Stimulated activated CD4-positive, alpha-beta T cell treated with anti-CD3 and anti-CD28 coated beads, TNF-alpha, amount 100 ng/mL, for 1 hour (primary cell): ENCODE results near the gene AMBP.
A peak's percentile ranks its signal among the peaks of the same experiment; 100 is the strongest.

Experiments
- DNase-seq, 3 donors: peaks; one replicate each; pipeline ENCODE4 v3.0.0-alpha.2; 2020; ENCODE audit warnings: low read depth in 3 of 3, low spot score in 1 of 3

The AMBP gene

DNA sequence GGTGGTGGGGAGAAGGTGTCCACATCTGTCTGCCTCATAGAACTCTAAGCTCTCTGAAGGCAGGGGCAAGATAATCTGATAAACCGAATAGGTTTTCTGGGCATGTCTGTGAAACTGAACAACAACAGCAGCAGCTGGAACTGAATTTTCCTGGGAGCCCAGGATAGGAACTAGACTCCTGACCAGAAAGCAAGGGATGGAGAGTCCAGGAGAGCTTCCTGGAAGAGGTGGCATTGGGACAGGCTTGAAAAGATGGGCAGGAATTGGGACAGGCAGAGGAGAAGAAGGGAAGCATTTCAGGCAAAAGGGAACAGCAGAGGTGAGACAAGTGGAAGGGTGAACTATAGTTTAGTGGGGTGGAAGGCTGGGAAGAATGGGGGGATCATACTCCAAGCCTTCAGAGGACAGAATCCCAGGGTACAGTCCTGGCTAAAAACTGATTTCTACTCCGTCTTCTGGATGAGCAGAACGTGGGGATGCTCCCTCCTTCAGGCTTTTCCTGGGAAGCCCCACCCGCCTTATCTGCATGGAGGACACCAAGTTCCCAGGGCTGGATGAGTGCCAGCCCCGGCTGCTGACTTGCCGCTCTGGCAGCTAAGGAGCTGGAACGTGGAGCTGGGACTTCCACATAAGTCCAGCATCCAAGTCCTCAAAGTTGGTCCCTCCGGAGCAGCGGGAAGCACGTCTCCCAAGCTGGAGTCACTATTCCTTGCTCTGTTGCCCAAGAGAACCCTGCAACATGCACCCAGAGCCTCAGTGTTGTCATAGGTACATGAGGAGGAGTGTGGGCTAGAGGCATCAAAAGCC lies 34.9 kb upstream of the AMBP start:
- no peak for DNase-seq

DNA sequence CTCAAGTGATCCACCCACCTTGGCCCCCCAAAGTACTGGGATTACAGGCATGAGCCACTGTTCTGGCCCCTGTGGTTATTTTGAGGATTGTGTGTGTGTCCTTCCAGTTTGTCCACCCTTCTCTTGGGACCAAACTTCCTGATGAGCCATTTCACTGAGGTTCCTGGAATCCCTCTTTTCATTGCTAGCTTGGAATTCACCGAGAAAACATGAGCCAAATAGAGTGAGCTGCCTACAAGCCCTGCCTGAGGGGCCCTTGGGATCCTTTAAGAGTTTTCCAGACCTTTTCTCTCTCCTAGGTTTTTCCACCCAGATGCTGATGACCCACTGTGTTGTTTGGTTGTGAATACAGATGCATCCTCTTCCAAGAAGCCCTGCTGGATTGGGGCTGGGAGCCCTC lies 34.2 kb upstream of the AMBP start:
- DNase-seq: no peak

GRCh38 chr9:114110180-114110579 lies 32.1 kb upstream of the AMBP start:
- no peak for DNase-seq

DNA sequence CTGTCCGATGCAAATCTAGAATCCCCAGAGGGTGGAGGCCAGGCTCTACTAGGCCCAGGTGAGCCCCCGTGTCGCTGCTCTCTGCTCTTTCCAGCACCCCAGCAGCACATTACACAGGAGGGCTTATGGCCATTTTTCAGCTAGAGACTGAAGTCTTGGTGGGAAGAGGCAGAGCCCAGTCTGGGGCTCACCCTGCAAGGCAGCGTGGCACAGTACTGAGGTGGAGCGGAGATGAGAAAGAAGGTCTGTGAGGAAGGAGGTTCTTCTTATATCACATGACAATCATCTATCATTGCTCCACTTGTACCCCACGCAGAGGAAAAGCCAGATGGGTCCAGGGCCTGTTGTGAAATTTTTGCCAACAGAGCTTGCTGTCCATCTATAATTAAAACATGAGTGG lies 31.0 kb upstream of the AMBP start:
- DNase-seq: no peak

DNA sequence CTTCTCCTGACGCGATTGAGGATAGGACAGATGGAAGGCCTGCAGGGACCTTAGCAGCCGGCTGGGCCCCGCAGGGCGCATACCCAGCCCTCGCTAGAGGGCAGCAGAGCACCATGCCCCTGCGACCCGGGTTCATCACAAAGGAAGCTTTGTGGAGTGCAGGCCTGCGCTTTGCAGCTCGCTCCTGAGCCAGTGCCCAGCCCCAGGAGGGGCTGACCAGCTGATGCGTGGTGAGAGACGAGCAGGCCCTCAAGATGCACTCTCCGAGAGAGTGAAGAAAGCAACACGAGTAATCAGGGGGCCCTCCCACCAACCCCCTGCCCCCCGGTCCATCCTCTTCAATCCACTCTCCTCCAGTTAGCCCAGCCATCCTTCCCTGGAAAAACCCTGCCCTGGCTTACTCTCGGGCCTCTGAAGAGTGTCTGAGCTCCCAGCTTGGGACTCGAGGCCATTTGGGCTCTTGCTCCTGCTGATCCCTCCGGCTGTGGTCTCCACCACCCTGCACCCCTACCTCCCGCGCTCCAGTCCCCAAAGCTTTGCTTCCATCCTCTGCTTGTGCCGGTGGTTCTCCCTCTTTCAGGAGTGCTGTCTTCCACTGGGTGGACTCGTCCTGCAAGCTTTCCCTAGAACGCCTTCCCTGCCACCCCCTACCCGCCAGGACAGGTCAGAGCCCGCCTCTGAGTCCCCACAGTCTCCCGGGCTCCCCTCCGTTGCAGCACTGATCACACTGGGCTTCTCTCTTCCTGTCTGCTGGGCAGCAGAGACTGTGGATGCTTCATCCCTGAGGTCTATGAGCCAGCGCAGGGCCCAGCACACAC lies 30.1 kb upstream of the AMBP start:
- DNase-seq: peak in 2 of 3 donors; percentile 24 to 52

- DNase-seq: no peak
Observed at GRCh38 chr9:114107286-114108001, 29.3 kb upstream of the AMBP start.

- DNase-seq: no peak
Observed at GRCh38 chr9:114105236-114105635, 27.1 kb upstream of the AMBP start.

- DNase-seq: no peak
Observed at GRCh38 chr9:114102484-114102883, 24.4 kb upstream of the AMBP start.

GRCh38 chr9:114100536-114100935 lies 22.4 kb upstream of the AMBP start:
- no peak for DNase-seq

DNA sequence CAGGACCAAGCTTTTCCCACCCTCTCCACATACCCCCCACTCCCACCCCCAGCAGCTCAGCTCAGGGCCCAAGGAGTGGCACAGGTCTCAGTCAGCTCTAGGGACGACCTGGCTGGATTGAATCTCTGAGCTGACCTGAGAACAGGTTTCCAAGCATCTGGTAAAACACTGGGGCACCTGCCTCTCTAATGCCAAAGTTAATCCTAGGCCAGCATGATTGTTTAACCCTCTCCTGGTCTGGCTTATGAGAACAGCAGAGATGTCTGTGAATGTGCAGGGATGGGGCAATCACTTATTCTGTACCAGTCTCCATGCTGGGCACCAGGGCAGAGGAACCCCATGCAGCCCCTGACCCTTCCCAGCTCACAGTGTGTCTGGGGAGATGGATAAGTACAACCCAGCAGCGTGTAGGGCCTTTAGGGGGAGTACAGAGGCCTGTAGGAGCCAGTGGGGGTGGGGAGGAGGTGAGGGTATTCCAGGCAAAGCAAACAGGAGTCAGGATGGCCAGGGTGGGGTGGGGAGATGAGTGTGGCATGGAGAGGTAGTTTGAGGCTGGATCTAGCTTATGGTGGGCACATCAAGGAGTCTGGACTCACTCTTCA lies 21.7 kb upstream of the AMBP start:
- DNase-seq: no peak

- DNase-seq: no peak
Observed at GRCh38 chr9:114098936-114099668, 21.0 kb upstream of the AMBP start, which contains the start of gene KIF12. TSS of gene KIF12 (minus strand) at chr9:114099292. CDS start at chr9:114099276, 16 bp downstream.

DNA sequence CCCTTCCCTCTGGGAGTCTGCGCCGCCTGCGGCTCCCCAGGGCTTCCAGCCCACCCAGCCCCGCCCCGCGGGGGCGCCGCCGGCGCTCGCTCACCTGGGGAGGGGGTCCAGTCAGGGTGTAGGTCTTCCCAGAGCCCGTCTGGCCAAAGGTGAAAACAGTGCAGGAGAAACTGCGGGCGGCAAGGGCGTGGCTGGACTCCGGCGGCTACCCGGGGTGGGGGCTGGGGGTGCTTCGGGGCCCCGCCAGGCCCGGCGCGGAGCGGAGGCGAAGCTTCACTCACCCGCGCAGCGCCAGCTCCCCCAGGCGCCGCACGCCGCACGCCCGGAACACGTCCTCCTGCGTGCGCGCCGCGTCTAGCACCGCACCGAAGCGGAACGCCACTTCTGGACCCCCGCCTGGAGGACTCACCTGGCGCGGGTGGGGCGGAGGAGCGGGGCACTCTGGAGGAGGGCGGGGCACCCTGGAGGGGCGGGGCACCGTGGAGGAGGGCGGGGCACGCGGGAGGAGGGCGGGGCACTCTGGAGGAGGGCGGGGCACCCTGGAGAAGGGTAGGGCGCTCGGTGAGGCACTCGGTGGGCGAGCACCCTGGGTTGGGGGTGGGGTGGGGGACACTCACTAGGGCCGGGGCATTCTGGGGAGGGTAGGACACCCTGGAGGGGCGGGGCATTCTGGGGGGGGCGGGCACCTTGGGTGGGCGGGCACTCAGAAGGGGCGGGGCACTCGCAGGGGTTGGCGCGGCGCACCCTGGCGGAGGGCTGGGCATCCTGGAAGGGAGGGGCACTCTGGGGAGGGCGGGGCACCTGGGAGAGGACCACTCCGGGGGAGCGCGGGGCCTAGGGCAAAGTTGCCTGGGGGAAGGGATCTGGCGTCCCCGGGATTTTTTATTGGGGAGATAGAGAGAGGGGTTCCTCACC lies 20.2 kb upstream of the AMBP start:
- DNase-seq: peak in 1 of 3 donors; percentile 7

- DNase-seq: no peak
Observed at GRCh38 chr9:114097613-114098020, 19.5 kb upstream of the AMBP start.

DNA sequence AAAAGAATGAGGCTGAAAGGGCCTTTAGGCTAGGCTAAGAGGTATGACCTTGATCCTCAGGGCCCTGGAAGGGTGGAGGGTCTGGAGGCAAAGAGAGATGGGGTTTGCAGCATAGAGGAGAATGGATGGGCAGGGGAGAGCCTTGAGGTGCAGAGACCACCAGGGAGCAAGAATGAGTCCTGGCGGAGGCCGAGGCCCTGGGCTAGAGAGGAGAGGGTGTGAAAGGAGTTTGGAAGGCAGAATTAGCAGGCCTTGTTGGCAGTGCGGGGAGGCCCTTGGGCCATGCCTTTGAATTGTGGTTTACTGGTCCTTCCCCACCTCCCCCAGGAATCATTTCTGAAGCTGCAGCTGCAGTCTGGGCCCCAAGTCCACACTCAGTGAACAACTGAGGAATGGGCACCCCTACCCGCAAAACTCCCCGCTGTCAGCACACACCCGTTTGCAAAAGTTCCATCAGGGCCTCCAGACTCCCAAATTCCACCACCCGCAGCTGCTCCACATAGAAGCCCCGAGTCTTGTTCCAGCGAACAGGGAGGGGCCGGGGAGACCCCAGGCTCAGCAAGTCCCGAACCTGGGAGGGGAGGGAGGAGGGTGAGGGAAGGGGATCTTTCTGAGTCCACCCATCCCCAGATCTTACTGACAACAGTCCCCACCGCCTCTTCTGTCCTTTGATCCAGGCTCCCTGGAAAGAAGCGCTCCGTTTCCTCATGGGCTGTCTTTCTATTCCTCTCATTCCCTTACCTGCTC lies 18.9 kb upstream of the AMBP start:
- no peak for DNase-seq

- no peak for DNase-seq
Observed at GRCh38 chr9:114096041-114096511, 18.0 kb upstream of the AMBP start.

DNA sequence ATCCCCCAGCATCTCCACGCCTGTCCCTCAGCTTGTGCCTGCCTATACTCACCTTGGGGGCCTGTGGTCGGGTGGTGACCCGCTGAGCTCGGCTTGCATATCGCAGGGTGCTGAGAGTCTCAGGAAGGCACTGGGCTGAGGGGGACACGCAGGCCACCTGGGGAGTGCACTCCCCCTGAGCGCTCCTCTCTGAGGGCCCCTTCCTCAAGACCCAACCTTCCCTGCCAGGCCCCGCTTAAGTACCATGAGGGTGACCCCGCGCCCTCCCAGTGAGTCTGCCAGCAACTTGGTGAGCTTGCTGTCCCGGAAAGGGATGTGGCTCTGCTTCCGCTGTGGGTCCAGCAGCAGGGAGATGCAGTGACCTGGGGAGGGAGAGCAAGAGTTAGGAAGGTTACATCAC lies 16.9 kb upstream of the AMBP start:
- DNase-seq: no peak

DNA sequence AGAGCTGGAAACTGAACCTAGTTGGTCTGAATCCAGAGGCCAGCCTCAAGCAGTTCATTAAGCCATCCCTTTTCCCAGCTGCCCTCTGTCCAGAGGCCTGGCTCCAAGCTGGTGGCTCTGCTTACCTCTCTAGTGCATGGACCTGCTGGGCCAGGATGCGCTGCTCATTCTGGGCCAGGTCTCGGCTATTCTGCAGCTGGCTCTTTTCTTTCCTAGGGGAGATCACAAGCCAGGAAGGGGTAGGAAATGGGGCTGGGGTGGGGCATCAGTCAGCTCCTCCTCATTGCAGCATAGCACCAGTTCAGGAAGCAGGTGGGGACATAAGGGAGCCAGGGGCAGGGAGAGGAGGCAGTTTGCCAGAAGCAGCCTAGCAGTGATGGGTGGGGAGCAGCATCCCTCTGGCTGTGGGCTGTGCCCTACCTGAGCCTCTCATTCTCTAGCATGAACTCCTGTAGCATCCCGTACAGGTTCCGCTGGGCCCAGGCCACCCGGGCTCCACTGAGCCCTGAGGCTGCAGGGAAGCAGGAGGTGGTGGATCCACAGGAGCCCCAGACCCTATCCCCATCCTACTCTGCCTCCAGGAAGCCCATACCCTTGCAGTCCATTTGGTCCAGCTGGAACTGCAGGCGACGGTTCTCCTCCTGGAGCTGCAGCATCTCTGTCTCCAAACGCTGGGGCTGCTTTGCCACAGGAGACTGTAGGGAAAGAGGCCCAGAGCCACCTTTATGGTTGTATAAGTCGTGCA lies 15.8 kb upstream of the AMBP start:
- no peak for DNase-seq

GRCh38 chr9:114093031-114093471 lies 15.0 kb upstream of the AMBP start:
- DNase-seq: no peak
